ENCODE measurements around the gene ERVW-1.

Gene ERVW-1

DNA sequence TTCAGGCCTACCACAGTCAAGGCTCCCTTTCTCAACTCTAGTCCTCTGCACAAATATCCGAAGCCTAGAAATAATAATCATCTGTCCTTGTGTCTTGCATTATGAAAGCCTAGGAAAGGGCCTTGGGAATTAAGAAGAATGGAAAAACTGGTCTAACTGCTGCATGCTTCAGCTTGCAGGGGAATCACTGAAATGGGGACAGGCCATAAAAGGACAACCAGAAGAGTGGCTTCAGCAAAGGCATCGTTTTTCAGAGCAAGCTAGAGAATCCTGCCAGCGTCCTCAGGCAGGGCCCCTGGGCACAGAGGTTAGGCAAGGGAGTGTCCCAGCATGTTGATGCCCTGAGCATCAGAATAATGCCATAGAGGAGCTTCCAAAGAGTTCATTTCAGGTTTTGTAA is 13.2 kb downstream of the ERVW-1 start:
- DNase-seq (ENCODE audit: insufficient read length, low spot score) (no peak), FAIRE-seq (no peak)
- TF ChIP-seq, protein P1, sequence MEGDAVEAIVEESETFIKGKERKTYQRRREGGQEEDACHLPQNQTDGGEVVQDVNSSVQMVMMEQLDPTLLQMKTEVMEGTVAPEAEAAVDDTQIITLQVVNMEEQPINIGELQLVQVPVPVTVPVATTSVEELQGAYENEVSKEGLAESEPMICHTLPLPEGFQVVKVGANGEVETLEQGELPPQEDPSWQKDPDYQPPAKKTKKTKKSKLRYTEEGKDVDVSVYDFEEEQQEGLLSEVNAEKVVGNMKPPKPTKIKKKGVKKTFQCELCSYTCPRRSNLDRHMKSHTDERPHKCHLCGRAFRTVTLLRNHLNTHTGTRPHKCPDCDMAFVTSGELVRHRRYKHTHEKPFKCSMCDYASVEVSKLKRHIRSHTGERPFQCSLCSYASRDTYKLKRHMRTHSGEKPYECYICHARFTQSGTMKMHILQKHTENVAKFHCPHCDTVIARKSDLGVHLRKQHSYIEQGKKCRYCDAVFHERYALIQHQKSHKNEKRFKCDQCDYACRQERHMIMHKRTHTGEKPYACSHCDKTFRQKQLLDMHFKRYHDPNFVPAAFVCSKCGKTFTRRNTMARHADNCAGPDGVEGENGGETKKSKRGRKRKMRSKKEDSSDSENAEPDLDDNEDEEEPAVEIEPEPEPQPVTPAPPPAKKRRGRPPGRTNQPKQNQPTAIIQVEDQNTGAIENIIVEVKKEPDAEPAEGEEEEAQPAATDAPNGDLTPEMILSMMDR (IDR thresholded peaks at IDR 0.05; ENCODE audit: insufficient read depth, missing control alignments) = no peak

DNA sequence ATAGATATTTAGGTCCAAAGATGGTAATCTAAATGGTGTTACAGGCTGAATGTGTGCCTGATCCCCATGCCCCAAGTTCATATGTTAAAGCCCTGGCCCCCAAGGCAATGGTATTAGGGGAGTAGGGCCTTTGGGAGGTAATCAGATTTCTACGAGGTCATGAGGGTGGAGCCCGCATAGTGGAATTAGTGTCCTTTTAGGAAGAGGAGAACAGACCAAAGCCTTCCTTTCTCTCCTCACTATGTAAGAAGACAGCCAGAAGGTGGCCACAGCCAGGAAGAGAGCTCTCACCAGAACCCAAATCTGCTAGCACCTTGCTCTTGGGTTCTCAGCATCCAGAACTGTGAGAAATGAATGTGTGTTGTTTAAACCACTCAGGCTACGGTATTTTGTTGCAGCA is 15.2 kb downstream of the ERVW-1 start:
- FAIRE-seq (no peak), DNase-seq (ENCODE audit: insufficient read length, low spot score) (no peak)
- TF ChIP-seq, protein P1 (IDR thresholded peaks at IDR 0.05; ENCODE audit: insufficient read depth, missing control alignments) = no peak

DNA sequence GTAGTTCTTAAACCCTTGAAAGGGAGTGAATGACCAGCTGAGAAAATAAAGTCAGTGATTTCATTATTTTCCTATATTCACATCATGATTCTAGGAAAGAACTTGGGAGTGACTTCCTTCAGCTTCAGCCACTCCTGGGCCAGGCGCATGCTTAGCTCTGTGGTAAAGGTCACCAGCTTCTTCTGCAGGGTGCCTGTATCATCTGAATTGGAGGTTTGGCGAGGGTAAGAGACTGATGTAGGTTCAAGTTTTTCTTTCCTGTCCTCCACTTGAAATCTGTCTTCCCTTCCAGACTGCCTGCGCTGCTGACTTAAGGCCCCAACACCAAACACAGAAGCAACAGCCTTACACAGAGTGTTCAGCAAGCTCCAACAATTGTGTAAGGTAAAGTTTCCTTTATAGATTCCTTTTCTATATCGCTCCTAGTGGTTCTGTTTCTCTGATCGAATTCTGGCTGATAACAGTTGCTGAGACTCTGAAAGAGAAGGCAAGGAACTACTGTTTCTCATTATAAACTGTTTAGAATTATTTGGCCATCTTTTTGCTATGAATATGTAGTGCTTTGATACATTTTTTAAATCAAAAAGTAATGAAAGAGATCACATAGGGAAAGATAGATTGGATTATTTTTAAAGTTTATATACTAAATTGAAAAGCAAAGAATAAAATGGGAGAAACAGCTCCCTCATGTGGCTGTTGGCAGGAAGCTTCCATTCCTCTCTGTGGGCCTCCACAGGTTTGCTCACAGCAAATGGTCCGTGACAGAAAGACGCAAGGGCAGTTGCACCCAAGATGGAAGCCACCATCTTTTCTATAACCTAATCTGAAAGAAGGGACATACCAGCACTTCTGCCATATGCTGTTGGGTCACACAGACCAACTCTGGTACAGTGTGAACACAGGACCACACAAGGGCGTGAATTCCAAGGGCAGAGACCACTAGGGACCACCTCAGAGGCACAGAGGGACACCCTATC is 16.4 kb downstream of the ERVW-1 start:
- TF ChIP-seq, protein P1 (IDR thresholded peaks at IDR 0.05; ENCODE audit: insufficient read depth, missing control alignments) = peak; percentile 53

DNA sequence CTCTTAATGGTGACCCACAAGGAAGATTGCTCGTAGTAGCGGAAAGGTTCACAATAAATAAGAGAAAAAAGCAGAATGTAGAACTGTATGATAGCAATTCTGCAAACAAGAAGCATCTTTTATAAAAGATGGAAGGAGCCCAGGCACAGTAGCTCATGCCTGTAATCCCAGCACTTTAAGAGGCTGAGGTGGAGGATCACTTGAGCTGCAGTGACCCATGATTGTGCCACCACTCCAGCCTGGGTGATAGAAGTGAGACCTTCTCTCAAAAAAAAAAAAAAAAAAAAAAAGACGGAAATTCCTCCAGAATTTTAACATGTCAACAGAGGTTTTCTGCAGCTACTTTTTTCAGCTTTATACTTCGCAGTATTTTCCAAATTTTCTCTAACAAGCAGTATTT is 17.2 kb downstream of the ERVW-1 start:
- no peak for DNase-seq (ENCODE audit: insufficient read length, low spot score)
- no peak for FAIRE-seq
- TF ChIP-seq, protein P1 (IDR thresholded peaks at IDR 0.05; ENCODE audit: insufficient read depth, missing control alignments) = no peak

More for the DNA sequence above, 16.4 kb downstream of the ERVW-1 start:
- DNase-seq (ENCODE audit: insufficient read length, low spot score) (peak; percentile 45), FAIRE-seq (no peak)

DNA sequence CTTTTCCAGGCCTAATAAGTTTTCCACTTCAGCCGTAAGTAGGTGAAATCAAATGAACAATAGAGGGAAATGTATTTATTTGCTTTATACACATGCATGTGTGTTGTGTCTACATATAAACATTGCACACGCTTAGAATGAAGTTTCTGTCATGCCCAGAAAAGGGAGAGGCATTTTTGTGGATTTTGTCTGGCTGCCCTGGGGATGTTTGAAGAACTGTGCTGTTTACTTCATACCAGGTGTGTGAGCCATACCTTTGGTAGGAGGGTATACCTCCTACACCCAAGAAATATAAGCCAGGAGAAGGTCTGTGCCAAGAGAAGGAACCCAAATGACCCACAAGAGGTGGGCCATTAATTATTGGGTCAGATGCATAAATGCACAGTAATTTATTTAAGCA is 17.6 kb downstream of the ERVW-1 start:
- no peak for FAIRE-seq
- TF ChIP-seq, protein P1 (IDR thresholded peaks at IDR 0.05; ENCODE audit: insufficient read depth, missing control alignments) = no peak
- DNase-seq (ENCODE audit: insufficient read length, low spot score) = no peak

DNA sequence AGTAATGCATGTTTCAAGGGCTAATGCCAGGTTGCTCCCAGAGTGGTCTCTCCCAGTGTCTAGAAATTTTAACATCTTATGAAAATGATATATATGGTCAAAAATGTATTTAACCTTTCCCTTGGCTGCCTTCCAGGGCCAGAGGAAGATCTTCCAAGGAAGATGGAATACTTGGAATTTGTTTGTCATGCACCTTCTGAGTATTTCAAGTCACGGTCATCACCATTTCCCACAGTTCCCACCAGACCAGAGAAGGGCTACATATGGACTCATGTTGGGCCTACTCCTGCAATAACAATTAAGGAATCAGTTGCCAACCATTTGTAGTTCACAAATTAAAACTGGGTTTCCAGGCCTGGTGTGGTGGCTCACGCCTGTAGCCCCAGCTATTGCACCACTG is 21.5 kb downstream of the ERVW-1 start:
- TF ChIP-seq, protein P1 (IDR thresholded peaks at IDR 0.05; ENCODE audit: insufficient read depth, missing control alignments) = no peak
- no peak for FAIRE-seq

DNA sequence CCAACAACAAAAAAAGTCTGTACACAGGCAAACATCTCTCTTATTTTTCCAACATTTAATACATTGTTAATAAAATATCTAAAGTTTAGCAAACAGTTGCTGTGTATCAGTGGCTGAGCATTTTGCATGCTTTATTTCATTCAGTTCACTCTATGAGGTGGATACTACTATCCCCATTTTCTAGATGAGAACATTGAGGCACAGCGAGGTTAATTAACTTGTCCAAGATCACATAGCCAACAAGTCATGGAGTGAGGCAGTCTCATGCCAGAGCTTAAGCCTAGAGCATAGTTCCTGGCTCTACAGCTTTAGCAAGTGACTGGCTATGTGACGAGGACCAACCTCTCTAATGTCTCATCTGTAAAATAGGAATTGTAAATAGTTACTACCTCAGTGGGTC is 26.1 kb downstream of the ERVW-1 start:
- TF ChIP-seq, protein P1 (IDR thresholded peaks at IDR 0.05; ENCODE audit: insufficient read depth, missing control alignments) = no peak
- no peak for FAIRE-seq

More for the DNA sequence above, 21.5 kb downstream of the ERVW-1 start:
- DNase-seq (ENCODE audit: insufficient read length, low spot score) = no peak

More for the DNA sequence above, 26.1 kb downstream of the ERVW-1 start:
- no peak for DNase-seq (ENCODE audit: insufficient read length, low spot score)

Measured in D721Med (cell line).